HTR-8/SVneo (cell line): ENCODE results near the gene CTXND1.
A peak's percentile ranks its signal among the peaks of the same experiment; 100 is the strongest.

Source experiments
- DNase-seq: peaks from one replicate; pipeline ENCODE4 v3.0.0; 2011; ENCODE audit warnings: low spot score, mixed read lengths; ENCODE audit not compliant: insufficient read length
- FAIRE-seq: peaks from 2 replicates; lab custom pipeline; 2011; peaks lifted over from hg19 to GRCh38; lab: Jason Lieb, UNC

Gene CTXND1

GRCh38 chr15:80211976-80212375, 40.0 kb downstream of the CTXND1 start:
- DNase-seq (no peak), FAIRE-seq (no peak)

DNA sequence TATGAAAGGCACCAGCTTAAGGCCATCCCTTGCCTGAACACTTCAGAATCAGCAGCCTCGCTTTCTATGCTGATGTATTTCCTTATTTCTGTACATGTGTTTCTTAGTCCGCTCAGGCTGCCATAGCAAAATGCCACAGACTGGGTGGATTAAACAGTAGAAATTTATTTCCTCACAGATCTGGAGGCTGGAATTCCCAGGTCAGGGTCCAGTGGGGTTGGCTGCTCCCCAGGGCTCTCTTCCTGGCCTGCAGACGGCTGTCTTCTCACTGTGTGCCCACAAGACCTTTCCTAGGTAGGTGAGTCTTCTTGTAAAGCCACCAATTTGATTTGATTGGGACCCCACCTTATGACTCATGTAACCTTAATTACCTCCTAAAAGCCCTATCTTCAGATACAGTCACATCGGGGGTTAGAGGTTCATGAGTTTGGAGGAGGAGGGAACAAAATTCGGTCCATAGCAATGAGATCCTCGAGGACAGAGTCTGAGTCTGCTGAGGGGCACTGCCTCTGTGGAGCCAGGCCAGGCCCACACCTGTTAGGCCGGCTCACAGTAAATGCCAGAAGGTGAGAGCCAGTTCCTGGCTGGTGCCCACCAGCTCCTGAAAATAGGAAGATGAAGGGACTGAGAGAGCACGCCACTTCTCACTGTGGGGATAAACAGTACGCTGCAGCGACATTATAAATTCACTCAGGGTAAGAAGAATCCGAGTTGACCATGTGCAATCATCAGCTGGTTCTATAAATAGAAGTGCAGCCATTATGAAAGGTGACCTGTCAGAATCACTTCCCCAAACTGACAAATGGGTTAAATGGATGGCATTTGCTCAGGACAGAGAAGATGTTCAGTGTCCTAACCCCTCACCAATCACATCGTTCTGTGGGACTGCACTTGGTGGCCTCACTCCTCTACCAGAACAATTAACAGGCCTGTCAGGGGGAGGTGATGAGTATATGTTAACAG, 41.1 kb downstream of the CTXND1 start:
- FAIRE-seq = no peak
- no peak for DNase-seq

- no peak for FAIRE-seq
Observed at GRCh38 chr15:80208758-80209734, 43.0 kb downstream of the CTXND1 start.

DNA sequence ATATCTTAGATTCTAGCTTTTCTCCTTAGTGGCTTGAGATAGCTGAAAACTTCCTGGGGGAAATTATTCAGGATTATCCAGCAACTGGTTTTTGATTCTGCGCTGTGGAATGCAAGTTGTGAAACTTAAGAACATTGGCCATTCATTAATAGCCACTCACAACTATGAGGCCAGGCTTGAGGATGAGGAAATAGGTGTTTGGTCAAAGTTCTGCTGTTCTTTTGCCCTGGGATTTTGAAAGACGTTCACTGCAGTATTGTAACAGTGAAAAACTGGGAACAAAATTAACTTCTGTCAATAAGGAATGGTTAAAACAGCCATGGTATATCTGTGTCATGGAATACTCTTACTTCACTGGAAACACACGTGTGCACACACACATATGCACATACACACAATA, 44.1 kb downstream of the CTXND1 start:
- DNase-seq (no peak), FAIRE-seq (no peak)

More at GRCh38 chr15:80208758-80209734, 43.0 kb downstream of the CTXND1 start:
- no peak for DNase-seq

DNA sequence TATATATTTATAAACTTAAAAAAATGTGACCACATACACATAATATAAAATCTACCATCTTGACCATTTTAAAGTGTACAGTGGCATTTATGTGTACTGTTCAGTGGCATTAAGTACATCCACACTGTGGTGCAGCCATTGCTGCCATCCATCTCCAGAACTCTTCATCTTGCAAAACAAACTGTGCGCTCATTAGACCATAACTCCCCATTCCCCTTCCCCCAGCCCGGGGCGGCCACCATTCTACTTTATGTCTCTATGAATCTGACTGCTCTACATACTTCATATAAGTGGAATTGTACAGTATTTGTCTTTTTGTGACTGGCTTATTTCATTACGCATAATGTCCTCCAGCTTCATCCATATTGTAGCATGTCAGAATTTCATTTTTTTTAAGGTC, 47.8 kb downstream of the CTXND1 start:
- no peak for FAIRE-seq
- no peak for DNase-seq

DNA sequence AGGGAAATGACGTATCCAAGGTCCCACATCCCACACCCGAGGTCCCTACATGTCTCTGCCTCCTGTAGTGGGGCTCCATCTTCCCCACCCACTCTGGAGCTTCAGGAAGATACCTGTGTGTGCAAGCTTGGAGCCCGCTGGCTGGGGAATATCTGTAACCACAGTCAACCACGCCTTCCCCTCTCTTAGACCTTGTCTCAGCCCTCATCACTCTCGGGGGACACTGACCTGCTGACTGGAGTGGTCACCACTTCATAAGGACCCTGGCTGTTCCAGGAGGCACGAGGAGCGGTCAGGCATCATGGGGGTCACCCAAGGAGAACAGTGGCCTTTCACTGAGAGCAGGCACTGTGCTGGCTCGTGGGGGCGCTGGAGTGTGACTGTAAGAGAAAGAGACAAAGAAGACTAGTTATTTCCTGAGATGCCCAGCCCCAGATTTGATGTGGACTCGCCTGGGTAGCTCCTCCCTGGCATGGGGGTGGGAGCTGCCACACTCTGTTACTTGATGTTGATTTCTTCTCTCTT, 48.6 kb downstream of the CTXND1 start:
- DNase-seq (no peak), FAIRE-seq (no peak)

DNA sequence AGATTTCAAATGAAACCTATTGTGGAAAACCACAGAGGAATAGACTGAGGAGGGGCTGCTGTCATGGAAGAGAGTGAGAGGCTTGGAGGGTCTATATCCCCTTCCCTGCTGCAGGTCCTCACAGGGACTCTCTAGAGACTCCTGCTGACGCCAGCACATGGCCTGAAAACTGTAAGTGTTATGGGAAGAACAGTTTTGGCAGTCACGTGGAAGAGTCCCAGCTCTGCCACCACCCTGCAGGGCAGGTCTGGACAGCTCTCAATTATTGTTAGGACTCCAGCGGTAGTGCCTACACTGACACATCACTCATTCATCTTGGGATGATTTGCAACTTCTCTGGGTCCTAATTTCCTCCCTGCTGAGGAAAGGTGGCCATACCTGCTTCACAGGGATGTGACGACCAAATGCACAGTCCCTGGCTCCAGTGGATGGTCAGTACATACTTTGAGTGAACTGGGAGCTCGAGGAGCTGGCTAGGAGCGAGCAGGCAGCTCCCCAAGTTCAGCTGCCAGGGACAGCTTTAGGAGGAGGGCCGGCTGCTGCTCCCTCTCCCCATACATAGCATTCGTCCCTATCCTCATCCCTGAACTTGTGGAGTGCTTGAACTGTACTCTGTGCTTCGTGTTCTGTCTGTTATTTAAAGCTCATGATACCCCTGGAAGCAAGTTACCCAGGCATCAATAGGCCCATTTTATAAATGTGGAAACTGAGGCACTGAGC, 49.2 kb downstream of the CTXND1 start:
- DNase-seq (peak; percentile 10), FAIRE-seq (no peak)

GRCh38 chr15:80202016-80202315, 50.0 kb downstream of the CTXND1 start:
- FAIRE-seq (no peak), DNase-seq (no peak)

GRCh38 chr15:80201256-80202015, 50.6 kb downstream of the CTXND1 start:
- FAIRE-seq = no peak
- no peak for DNase-seq

- no peak for DNase-seq
- FAIRE-seq = no peak
Observed at GRCh38 chr15:80199869-80200268, 52.1 kb downstream of the CTXND1 start.

GRCh38 chr15:80199366-80199765, 52.6 kb downstream of the CTXND1 start:
- FAIRE-seq = no peak
- DNase-seq = no peak

- no peak for DNase-seq
- no peak for FAIRE-seq
Observed at GRCh38 chr15:80194914-80195313, 57.1 kb downstream of the CTXND1 start.

DNA sequence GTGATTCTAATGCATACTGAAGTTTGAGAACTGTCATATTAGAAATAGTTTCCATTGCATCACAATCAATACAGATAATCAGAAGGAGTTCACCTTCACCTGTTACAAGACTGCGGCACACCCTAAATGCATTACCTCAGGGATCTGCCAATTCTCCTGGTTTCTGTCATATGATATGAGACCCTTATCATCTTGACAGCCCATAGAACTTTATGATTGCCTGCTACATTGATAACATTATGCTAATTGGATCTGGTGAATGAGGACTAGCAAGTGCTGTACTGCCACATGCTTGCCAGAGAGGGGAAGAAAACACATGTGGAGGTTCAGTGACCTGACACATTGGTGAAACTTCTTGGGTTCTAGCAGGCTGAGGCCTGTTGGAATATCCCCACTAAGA, 57.8 kb downstream of the CTXND1 start:
- FAIRE-seq = no peak

GRCh38 chr15:80191897-80192595, 60.0 kb downstream of the CTXND1 start:
- FAIRE-seq (no peak), DNase-seq (no peak)

More for the DNA sequence above, 57.8 kb downstream of the CTXND1 start:
- DNase-seq = no peak

- FAIRE-seq (no peak), DNase-seq (no peak)
Observed at GRCh38 chr15:80191198-80191597, 60.8 kb downstream of the CTXND1 start.

DNA sequence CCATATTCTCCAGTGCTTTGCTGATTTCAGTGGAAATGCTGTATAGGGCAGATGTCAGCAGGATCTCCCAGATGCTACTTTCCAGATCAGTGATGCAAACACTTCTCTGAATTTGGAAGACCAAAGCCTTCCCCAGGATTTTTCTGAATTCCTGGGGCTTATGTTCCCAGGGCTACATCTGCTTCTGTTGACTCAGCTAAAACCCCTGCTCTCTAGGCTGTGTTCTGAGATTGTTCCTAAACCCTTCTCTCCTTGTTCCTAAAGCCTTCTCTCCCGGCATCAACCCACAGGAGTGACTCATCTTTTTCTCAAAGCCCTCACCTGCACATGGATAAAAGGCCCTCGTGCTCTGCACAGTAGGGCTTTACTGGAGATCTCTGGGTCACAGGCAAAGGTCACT, 63.8 kb downstream of the CTXND1 start:
- FAIRE-seq (no peak), DNase-seq (no peak)

- no peak for FAIRE-seq
- no peak for DNase-seq
Observed at GRCh38 chr15:80186597-80186996, 65.4 kb downstream of the CTXND1 start.

DNA sequence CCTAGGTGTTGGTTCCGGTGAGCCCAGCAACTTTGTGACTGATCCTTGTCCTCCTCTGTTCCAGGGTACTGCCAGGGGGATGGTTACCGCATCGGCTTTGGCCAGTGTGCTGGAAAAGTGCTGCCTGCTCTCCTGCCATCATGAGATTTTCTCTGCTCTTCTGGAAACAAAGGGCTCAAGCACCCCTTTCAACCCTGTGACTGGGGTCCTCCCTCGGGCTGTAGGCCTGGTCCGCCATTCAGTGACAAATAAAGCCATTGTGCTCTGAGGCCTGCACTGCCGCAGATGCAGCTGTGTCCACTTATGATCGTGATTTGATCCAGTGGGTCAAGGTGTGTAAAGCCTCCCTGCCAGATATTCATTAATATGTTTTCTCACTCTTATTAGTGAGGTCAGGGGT, 65.9 kb downstream of the CTXND1 start:
- DNase-seq (no peak), FAIRE-seq (no peak)

DNA sequence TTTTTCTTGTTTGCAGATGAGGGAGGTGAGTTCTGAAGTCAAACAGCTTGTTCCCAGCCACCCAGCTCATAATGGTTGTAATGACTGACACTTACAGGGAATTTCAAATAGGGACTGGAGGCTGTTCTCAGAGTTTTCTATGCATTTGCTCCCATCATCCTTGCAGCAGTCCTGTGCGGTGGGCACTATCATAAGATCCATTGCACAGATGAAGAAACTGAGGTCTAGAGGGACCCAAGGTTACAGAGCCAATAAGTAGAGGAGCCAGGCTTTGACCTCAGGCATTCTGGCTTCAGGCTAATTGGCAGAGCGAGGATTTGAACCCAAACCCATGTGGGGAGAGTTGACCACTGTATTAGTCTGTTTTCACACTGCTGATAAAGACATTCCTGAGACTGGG, 66.9 kb downstream of the CTXND1 start:
- no peak for FAIRE-seq

More for the DNA sequence above, 66.9 kb downstream of the CTXND1 start:
- DNase-seq = no peak
